Measurements from ENCODE around the gene UMODL1. TPM values are rescaled to one million over a fixed set of nuclear protein-coding genes. Genes with fewer than 3 reads are reported as not detected.

UMODL1 gene
- polyA plus RNA-seq, 3 donors from 2014 or later, result not detected

- no peak for DNase-seq
- H3K9me3 Mint-ChIP-seq, result peaks cover 0 to 2% (median 0%) of the 10 kb centered on the region in 6 donors
- H3K27me3 Mint-ChIP-seq (ENCODE audit: low read depth in 3 of 3), result peaks cover 20 to 21% (median 20%) of the 10 kb centered on the region in 3 donors
- no peaks in the 10 kb centered on the region for H3K36me3 Mint-ChIP-seq
- H3K4me3 Mint-ChIP-seq, result no peak overlapping the region
- peaks cover 36 to 39% of the 10 kb centered on the region in 2 donors for H3K4me1 Mint-ChIP-seq
- no peak overlapping the region for H3K27ac Mint-ChIP-seq
These were observed 11.4 kb upstream of the UMODL1 start for GRCh38 chr21:42059721-42060120.

DNA sequence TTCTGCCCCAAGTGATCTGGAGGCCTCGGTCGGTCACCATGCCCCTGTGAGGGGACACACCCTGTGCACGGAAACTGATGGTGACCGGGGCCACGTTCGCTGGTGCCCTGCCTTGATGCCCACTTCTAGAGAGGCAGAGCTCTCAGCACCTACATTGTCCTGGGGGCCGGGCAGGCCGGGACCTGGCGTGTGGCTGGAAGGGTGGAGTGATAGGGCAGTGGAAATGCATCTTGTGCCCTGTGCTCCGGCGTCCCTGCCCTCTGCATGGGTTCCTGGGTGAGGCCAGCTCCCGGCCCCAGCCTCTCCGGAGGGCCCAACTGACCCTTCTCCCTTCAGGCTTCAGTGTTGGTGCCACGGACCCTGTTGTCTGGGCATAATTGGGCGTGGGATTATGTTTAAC, 11.0 kb upstream of the UMODL1 start:
- Mint-ChIP-seq H3K9me3 (peaks cover 0 to 2% (median 0%) of the 10 kb centered on the region in 6 donors), H3K36me3 (no peaks in the 10 kb centered on the region), H3K27ac (no peak overlapping the region), H3K4me3 (no peak overlapping the region), H3K4me1 (peaks cover 36 to 39% of the 10 kb centered on the region in 2 donors), H3K27me3 (ENCODE audit: low read depth in 3 of 3) (peaks cover 20 to 24% (median 21%) of the 10 kb centered on the region in 3 donors)
- DNase-seq, result no peak

DNA sequence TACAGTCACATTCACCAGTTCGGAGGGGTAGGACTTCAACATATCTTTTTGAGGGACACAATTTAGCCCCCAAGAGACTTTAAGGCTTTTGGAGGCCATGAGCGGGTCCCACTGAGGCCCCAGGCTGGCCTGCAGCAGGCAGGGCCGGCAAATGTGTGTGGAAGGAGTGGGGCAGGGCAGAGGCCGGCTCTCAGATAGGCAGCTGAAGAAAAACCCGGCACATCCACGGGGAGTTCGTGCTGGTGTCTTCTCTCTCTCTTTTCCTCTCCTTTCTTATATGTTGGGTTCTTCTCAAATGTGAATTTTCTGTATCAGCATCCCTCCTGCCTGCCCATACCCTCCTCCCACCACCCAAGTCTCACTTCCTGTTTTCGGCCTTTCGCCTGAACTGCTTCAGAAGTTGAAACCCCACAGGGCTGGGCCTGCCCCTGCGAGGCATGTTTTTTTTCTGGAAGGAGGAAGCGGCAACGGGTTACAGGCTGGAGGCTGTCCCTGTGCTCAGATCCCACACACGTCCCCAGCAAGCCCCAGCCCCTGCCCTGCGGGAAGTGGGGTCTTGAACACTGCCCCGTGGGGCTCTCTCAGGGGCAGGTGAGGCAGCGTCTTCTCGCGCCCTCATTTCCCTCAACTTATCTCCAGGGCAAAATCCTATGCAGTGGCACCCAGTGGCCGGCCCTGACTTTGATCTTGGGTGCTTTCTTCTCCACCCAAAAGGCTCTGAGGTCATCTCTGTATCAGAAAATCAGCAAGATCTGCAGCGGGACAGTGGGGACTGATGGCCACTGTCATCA, 9.7 kb upstream of the UMODL1 start:
- H3K4me3 Mint-ChIP-seq, result peak overlapping the region; percentile 70 to 88 (median 81)
- H3K4me1 Mint-ChIP-seq, result peaks cover 36 to 39% of the 10 kb centered on the region in 2 donors
- no peaks in the 10 kb centered on the region for H3K36me3 Mint-ChIP-seq

GRCh38 chr21:42061986-42062235, 9.2 kb upstream of the UMODL1 start:
- no peaks in the 10 kb centered on the region for H3K36me3 Mint-ChIP-seq

More for the DNA sequence above, 9.7 kb upstream of the UMODL1 start:
- Mint-ChIP-seq H3K9me3 (peaks cover 0 to 2% (median 0%) of the 10 kb centered on the region in 6 donors), H3K27ac (peak overlapping the region in 4 of 6 donors; percentile 4 to 84 (median 54)), H3K27me3 (ENCODE audit: low read depth in 3 of 3) (peaks cover 21 to 28% (median 25%) of the 10 kb centered on the region in 3 donors)
- DNase-seq, result no peak

DNA sequence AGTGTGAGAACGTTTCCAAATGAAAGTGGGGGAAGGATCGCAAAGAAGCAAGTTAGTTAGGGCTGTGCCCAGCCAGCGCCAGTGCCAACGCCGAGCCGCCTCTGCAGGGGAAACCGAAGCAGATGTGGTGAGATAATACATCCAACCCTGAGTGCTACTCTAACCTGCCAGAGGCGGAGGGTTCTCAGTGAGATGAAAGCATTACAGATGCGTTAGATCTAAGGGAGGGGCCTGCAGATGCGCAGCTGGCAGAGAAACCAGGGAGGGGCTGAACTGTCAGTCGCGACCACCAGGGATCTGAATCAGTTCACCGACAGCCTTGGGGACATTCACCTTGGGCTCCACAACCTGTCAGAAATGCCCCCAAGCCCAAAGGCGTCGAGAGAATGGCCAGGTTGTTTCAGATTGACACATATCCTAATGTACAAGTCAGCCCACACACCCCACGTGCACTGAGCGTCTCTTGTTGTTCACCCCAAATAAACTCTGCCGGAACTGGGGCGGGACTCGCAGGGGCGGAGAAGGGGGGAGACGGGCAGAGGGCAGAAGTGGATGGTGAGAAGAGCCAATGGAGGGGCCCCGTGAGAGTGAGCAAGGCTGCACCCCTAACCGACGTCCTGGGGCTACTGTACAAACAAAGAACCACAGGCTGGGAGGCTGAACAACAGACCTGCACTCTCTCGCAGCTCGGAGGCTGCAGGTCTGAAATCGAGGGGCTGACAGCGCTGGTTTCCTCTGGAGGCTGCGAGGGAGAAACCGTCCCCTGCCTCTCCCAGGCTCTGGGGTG, 8.7 kb upstream of the UMODL1 start:
- DNase-seq, result peak; percentile 74 to 86 (median 78)
- H3K4me1 Mint-ChIP-seq, result peaks cover 36 to 39% of the 10 kb centered on the region in 2 donors
- peaks cover 21 to 31% (median 25%) of the 10 kb centered on the region in 3 donors for H3K27me3 Mint-ChIP-seq (ENCODE audit: low read depth in 3 of 3)
- H3K27ac Mint-ChIP-seq, result peak overlapping the region; percentile 27 to 92 (median 82)
- no peaks in the 10 kb centered on the region for H3K9me3 Mint-ChIP-seq
- H3K4me3 Mint-ChIP-seq, result peak overlapping the region; percentile 70 to 88 (median 81)
- H3K36me3 Mint-ChIP-seq, result no peaks in the 10 kb centered on the region

More at GRCh38 chr21:42061986-42062235, 9.2 kb upstream of the UMODL1 start:
- Mint-ChIP-seq H3K27ac (peak overlapping the region; percentile 27 to 92 (median 82)), H3K27me3 (ENCODE audit: low read depth in 3 of 3) (peaks cover 22 to 31% (median 25%) of the 10 kb centered on the region in 3 donors), H3K4me3 (peak overlapping the region; percentile 70 to 88 (median 81)), H3K4me1 (peaks cover 36 to 39% of the 10 kb centered on the region in 2 donors), H3K9me3 (peaks cover 0 to 1% (median 0%) of the 10 kb centered on the region in 6 donors)
- DNase-seq, result no peak

DNA sequence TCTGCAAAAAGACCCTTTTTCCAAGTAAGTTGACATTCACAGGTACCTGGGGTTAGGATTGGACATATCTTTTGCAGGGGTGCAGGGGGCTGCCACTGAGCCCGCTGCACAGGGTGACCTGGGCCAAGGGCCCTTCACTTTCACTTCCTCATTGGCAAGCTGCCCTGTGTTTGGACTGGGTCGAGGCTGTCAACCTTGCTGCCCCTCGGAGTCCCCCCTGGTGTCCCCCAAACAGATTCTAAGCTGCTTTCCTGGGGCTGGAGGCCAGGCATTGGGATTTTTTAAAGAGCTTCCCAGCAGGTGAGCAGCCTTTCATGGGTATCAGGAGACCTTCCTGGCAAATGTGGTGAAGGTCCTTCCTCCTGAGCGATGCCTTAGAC, 7.9 kb upstream of the UMODL1 start:
- no peaks in the 10 kb centered on the region for H3K36me3 Mint-ChIP-seq
- DNase-seq, result peak in 1 of 3 donors; percentile 19
- peak overlapping the region in 5 of 6 donors; percentile 5 to 92 (median 66) for H3K27ac Mint-ChIP-seq
- H3K4me1 Mint-ChIP-seq, result peaks cover 36 to 39% of the 10 kb centered on the region in 2 donors
- H3K4me3 Mint-ChIP-seq, result peak overlapping the region; percentile 70 to 88 (median 81)
- peaks cover 21 to 31% (median 25%) of the 10 kb centered on the region in 3 donors for H3K27me3 Mint-ChIP-seq (ENCODE audit: low read depth in 3 of 3)
- H3K9me3 Mint-ChIP-seq, result no peaks in the 10 kb centered on the region

GRCh38 chr21:42063571-42064521, 7.3 kb upstream of the UMODL1 start:
- peaks cover 37 to 43% of the 10 kb centered on the region in 2 donors for H3K4me1 Mint-ChIP-seq
- H3K27ac Mint-ChIP-seq, result peak overlapping the region in 3 of 6 donors; percentile 29 to 68 (median 45)
- H3K36me3 Mint-ChIP-seq, result no peaks in the 10 kb centered on the region
- no peaks in the 10 kb centered on the region for H3K9me3 Mint-ChIP-seq
- H3K27me3 Mint-ChIP-seq (ENCODE audit: low read depth in 3 of 3), result peaks cover 21 to 35% (median 29%) of the 10 kb centered on the region in 3 donors
- no peak for DNase-seq
- H3K4me3 Mint-ChIP-seq, result peak overlapping the region; percentile 70 to 88 (median 81)

GRCh38 chr21:42066521-42066920, 4.6 kb upstream of the UMODL1 start:
- DNase-seq, result no peak
- H3K9me3 Mint-ChIP-seq, result no peaks in the 10 kb centered on the region
- peaks cover 21 to 49% (median 25%) of the 10 kb centered on the region in 3 donors for H3K27me3 Mint-ChIP-seq (ENCODE audit: low read depth in 3 of 3)
- no peak overlapping the region for H3K4me3 Mint-ChIP-seq
- H3K4me1 Mint-ChIP-seq, result peaks cover 37 to 48% of the 10 kb centered on the region in 2 donors
- H3K27ac Mint-ChIP-seq, result no peak overlapping the region
- H3K36me3 Mint-ChIP-seq, result no peaks in the 10 kb centered on the region

GRCh38 chr21:42067531-42068255, 3.4 kb upstream of the UMODL1 start:
- peaks cover 24 to 50% (median 27%) of the 10 kb centered on the region in 3 donors for H3K27me3 Mint-ChIP-seq (ENCODE audit: low read depth in 3 of 3)
- no peaks in the 10 kb centered on the region for H3K36me3 Mint-ChIP-seq
- no peak overlapping the region for H3K27ac Mint-ChIP-seq
- no peaks in the 10 kb centered on the region for H3K9me3 Mint-ChIP-seq
- no peak overlapping the region for H3K4me3 Mint-ChIP-seq
- DNase-seq, result no peak
- H3K4me1 Mint-ChIP-seq, result peaks cover 25 to 36% of the 10 kb centered on the region in 2 donors

- no peak overlapping the region for H3K27ac Mint-ChIP-seq
- no peak overlapping the region for H3K4me3 Mint-ChIP-seq
- H3K9me3 Mint-ChIP-seq, result no peaks in the 10 kb centered on the region
- peaks cover 20 to 31% of the 10 kb centered on the region in 2 donors for H3K4me1 Mint-ChIP-seq
- H3K36me3 Mint-ChIP-seq, result no peaks in the 10 kb centered on the region
- peaks cover 24 to 55% (median 24%) of the 10 kb centered on the region in 3 donors for H3K27me3 Mint-ChIP-seq (ENCODE audit: low read depth in 3 of 3)
- no peak for DNase-seq
These were observed 2.9 kb upstream of the UMODL1 start for GRCh38 chr21:42068256-42068545.

DNA sequence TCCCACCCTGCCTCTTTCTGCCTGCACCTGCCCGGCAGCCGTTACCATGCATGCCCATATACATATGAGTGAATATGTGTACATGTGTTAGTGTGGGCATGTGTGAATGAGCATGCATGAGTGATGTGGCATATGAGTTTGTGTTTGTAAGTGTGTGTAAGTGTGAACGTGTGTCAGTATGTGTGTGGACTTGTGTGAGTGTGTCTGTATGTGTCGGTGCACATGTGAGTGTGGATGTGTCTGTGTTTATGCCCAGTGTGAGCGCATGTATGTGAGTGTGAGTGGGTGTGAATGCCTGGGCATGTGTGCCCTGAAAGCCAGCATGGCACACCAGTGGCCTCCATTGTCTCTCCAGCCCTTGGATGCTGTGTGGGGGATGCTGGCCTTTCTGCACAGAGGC, 2.5 kb upstream of the UMODL1 start:
- H3K36me3 Mint-ChIP-seq, result no peaks in the 10 kb centered on the region
- no peak overlapping the region for H3K4me3 Mint-ChIP-seq
- peaks cover 16 to 27% of the 10 kb centered on the region in 2 donors for H3K4me1 Mint-ChIP-seq
- H3K27ac Mint-ChIP-seq, result no peak overlapping the region
- DNase-seq, result no peak
- no peaks in the 10 kb centered on the region for H3K9me3 Mint-ChIP-seq
- H3K27me3 Mint-ChIP-seq (ENCODE audit: low read depth in 3 of 3), result peaks cover 23 to 54% (median 24%) of the 10 kb centered on the region in 3 donors

DNA sequence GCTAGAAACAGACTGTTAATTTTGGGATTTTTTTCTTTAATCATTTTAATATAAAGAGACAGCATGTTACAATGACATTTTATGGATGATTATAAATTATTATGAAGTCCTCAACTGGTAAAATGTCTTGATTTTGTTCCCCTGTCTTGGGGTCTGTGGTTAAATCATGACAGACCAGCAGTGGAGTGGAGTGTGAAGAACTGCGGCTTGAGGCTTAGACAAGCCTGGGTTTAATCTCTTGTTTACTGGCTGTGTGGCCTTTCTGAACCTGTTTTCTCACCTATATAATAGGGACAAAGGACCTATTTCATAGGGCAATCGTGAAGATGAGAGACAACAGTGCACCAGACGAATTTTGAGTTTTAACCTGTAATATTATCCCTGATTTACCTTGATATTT, 1.8 kb upstream of the UMODL1 start:
- peaks cover 22 to 52% (median 24%) of the 10 kb centered on the region in 3 donors for H3K27me3 Mint-ChIP-seq (ENCODE audit: low read depth in 3 of 3)

DNA sequence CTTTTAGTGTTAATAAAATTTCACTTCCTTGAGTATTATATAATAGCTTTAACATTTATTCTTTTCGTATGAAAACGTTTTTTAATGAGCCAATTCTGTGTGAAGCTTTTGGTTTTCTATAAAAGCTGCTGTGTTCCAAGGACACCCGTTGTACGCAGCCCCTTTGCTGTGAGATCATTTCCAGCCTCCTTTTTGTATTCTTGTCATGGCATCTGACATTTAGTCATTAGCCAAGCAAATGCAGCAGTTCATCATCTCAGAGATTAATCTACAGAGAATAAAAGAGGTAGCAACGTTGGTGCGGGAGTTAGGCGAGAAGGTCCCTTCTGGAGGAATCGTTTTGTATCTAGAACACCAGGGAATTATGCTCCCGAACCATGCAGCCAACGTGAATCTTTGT, 1.3 kb upstream of the UMODL1 start:
- Mint-ChIP-seq H3K36me3 (no peaks in the 10 kb centered on the region), H3K27me3 (ENCODE audit: low read depth in 3 of 3) (peaks cover 19 to 48% (median 20%) of the 10 kb centered on the region in 3 donors), H3K27ac (no peak overlapping the region), H3K9me3 (no peaks in the 10 kb centered on the region), H3K4me3 (no peak overlapping the region), H3K4me1 (peaks cover 8 to 17% of the 10 kb centered on the region in 2 donors)
- no peak for DNase-seq

More for the DNA sequence above, 1.8 kb upstream of the UMODL1 start:
- no peak overlapping the region for H3K4me3 Mint-ChIP-seq
- peak; percentile 41 to 65 (median 54) for DNase-seq
- no peaks in the 10 kb centered on the region for H3K9me3 Mint-ChIP-seq
- H3K27ac Mint-ChIP-seq, result no peak overlapping the region
- peaks cover 9 to 20% of the 10 kb centered on the region in 2 donors for H3K4me1 Mint-ChIP-seq
- no peaks in the 10 kb centered on the region for H3K36me3 Mint-ChIP-seq

All from immature natural killer cell (primary cell).